ENCODE data around the gene PTX4. TPM values are rescaled to one million over a fixed set of nuclear protein-coding genes. Genes with fewer than 3 reads are reported as not detected.
A peak's percentile ranks its signal among the peaks of the same experiment; 100 is the strongest.

PTX4 gene
- total and polyA plus RNA-seq, 5 donors: 0.09 to 0.28 (median 0.18) TPM; not detected in 2

DNA sequence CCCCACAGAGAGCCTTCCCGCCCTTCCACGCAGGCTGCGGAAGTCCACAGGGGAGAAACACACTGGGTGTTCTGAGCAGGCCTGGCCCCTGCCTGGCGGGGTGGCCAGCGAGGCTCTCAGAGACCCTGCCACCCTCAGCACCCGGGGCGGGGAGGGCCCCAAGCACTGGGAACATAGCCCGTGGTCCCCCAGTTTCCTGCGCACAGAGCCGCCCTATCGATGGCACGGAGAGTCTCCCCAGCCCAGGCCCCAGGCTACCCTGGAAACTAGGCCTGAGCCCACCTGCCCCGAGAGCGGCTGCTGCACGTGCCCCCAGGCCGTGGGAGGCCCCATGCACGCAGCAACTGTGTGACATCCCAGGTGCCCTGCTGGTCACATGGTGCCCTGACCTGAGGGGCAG is 34.2 kb downstream of the PTX4 start:
- intact Hi-C loops (cut with DNase I): no loop called here
- Histone ChIP-seq H3K9me3 (ENCODE audit: control insufficient read depth, low read length) (no peaks in the 10 kb centered on the region), H3K27me3 (ENCODE audit: control insufficient read depth, insufficient read depth) (no peaks in the 10 kb centered on the region), H3K27ac (ENCODE audit: low read length) (no peak overlapping the region), H3K4me1 (ENCODE audit: control insufficient read depth, insufficient read depth, low read length) (no peaks in the 10 kb centered on the region), H3K4me3 (ENCODE audit: low read length) (no peak overlapping the region)
- ATAC-seq (no peak), DNase-seq (peak in 1 of 3 donors; percentile 51)
- 93% methylated on average over 17 of the region's 17 CpGs for WGBS

DNA sequence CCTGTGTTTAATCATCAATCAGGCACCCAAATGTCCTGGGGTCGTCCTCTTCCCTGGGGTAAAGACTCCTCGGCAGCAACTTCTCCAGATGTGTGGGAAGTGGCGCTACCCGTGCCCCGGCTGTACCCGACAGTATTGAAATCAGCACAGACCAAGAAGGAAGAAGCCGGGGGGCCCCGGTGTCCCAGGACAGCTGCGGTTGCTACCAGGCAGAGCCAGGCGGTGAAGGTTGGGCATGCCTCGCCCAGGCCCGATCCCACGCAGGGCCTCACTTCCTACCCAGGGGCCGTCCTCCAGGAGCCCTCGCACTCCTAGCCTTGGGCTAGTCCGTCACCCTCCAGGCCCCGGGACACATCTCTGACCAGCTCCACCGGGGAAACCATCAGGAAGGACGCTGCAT is 35.4 kb downstream of the PTX4 start:
- ATAC-seq: no peak
- H3K9me3 ChIP-seq (ENCODE audit: control insufficient read depth, low read length): no peaks in the 10 kb centered on the region
- 94% methylated on average over 19 of the region's 19 CpGs for WGBS
- no peaks in the 10 kb centered on the region for H3K4me1 ChIP-seq (ENCODE audit: control insufficient read depth, insufficient read depth, low read length)
- H3K27me3 ChIP-seq (ENCODE audit: control insufficient read depth, insufficient read depth): no peaks in the 10 kb centered on the region
- H3K27ac ChIP-seq (ENCODE audit: low read length): no peak overlapping the region
- intact Hi-C loops (cut with DNase I): no loop called here
- no peak overlapping the region for H3K4me3 ChIP-seq (ENCODE audit: low read length)
- peak in 1 of 3 donors; percentile 40 for DNase-seq

DNA sequence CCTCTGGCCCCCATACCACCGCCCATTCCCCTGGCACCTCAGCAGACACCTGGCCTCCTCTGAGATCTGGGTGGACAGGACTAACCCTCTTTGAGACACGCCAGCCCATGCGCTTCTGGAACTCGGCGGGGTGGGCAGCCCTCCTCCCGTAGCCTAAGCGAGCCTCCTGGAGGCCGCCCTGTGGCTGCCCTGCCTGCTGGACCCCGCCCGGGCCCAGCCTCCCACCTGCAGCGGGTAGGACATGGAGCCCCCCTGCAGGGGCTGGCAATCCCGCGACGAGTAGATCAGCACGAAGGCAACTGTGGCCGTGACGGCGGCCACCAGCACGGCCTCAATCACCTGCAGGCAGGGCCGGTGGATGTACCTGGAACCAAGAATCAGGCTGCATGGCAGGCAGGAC is 36.2 kb downstream of the PTX4 start:
- no peaks in the 10 kb centered on the region for H3K9me3 ChIP-seq (ENCODE audit: control insufficient read depth, low read length)
- intact Hi-C loops (cut with DNase I): no loop called here
- no peak for ATAC-seq
- no peak for DNase-seq
- no peaks in the 10 kb centered on the region for H3K4me1 ChIP-seq (ENCODE audit: control insufficient read depth, insufficient read depth, low read length)
- 95% methylated on average over 20 of the region's 20 CpGs for WGBS
- no peaks in the 10 kb centered on the region for H3K27me3 ChIP-seq (ENCODE audit: control insufficient read depth, insufficient read depth)
- H3K4me3 ChIP-seq (ENCODE audit: low read length): no peak overlapping the region
- H3K27ac ChIP-seq (ENCODE audit: low read length): no peak overlapping the region

DNA sequence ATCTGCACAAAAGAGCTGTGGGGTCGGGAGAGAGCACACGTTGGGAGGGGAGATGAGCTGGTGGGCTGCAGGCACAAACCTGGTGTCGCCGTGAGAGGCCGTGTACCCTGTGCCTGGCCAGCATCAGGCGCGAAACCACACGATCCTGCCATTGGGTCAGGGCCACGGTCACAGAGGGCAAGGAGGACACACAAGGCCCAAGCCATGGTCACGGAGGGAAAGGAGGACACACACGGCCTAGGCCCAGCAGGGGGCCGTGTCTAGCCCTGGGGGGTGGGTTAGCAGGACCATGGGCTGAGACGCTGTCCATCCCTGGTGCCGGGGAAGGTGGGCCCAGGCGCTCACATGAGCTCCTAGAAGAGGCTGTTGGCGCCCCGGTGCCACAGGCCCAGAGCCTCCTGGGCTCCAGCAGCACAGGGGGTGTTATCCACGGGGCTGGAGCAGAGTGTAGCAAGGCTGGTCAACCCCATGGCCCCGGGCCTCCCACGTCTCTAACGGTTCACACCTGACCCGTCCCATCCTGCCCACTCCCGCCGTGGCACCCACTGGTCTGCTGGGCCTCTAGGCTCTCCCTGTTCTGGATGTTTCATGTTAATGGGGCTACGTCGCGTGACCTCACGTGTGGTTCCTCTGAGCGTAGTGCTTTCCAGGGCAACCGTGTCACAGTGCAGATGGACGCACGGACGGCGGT is 36.9 kb downstream of the PTX4 start:
- H3K4me3 ChIP-seq (ENCODE audit: low read length): no peak overlapping the region
- intact Hi-C loops (cut with DNase I): no loop called here
- no peaks in the 10 kb centered on the region for H3K9me3 ChIP-seq (ENCODE audit: control insufficient read depth, low read length)
- ATAC-seq (no peak), DNase-seq (no peak)
- WGBS: 93% methylated on average over 34 of the region's 34 CpGs
- no peaks in the 10 kb centered on the region for H3K4me1 ChIP-seq (ENCODE audit: control insufficient read depth, insufficient read depth, low read length)
- no peaks in the 10 kb centered on the region for H3K27me3 ChIP-seq (ENCODE audit: control insufficient read depth, insufficient read depth)
- no peak overlapping the region for H3K27ac ChIP-seq (ENCODE audit: low read length)

DNA sequence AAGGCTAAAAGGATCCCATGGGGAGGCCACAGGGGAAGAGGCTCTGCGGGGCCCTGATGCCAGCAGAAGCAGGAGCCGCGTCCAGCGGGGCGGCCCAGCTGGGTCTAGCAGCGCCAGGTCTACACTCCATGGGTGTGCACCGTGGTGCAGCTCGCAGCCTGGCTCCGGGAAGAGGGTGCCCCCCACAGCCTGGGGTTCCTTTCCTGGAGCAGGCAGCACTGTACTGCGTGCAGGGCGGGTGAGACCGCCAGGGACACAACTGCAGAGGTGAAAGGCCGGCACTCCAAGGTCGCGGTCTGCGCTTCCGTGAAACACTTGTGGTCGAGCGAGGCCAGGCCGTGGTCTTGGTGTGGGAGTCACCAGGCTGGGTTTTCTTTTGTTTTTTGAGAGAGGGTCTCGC is 37.9 kb downstream of the PTX4 start:
- intact Hi-C loops (cut with DNase I): no loop called here
- ATAC-seq (no peak), DNase-seq (no peak)
- Histone ChIP-seq H3K4me3 (ENCODE audit: low read length) (no peak overlapping the region), H3K27me3 (ENCODE audit: control insufficient read depth, insufficient read depth) (no peaks in the 10 kb centered on the region), H3K4me1 (ENCODE audit: control insufficient read depth, insufficient read depth, low read length) (no peaks in the 10 kb centered on the region), H3K9me3 (ENCODE audit: control insufficient read depth, low read length) (no peaks in the 10 kb centered on the region), H3K27ac (ENCODE audit: low read length) (no peak overlapping the region)
- WGBS: 95% methylated on average over 21 of the region's 21 CpGs

DNA sequence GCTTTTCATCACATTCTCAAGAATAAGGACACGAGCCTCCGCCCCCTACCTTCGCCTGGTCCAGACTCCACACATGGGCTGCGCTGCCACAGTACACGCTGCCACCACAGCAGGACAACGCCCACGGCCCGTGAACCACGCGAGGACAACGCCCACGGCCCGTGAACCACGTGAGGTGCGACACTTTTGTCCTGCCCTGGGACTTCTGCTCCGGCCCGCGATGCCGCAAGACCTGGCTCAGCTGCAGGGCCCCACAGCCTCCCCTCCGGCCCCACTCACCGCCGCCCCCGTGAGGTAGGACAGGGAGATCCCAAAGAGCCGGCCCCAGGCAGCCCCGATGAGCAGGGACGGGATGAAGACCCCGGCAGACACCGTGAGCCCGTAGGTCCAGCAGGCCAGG is 38.5 kb downstream of the PTX4 start:
- Histone ChIP-seq H3K4me1 (ENCODE audit: control insufficient read depth, insufficient read depth, low read length) (no peaks in the 10 kb centered on the region), H3K9me3 (ENCODE audit: control insufficient read depth, low read length) (no peaks in the 10 kb centered on the region), H3K27me3 (ENCODE audit: control insufficient read depth, insufficient read depth) (no peaks in the 10 kb centered on the region), H3K27ac (ENCODE audit: low read length) (no peak overlapping the region), H3K4me3 (ENCODE audit: low read length) (no peak overlapping the region)
- no peak for DNase-seq
- intact Hi-C loops (cut with DNase I): no loop called here
- no peak for ATAC-seq
- WGBS: 92% methylated on average over 29 of the region's 29 CpGs

DNA sequence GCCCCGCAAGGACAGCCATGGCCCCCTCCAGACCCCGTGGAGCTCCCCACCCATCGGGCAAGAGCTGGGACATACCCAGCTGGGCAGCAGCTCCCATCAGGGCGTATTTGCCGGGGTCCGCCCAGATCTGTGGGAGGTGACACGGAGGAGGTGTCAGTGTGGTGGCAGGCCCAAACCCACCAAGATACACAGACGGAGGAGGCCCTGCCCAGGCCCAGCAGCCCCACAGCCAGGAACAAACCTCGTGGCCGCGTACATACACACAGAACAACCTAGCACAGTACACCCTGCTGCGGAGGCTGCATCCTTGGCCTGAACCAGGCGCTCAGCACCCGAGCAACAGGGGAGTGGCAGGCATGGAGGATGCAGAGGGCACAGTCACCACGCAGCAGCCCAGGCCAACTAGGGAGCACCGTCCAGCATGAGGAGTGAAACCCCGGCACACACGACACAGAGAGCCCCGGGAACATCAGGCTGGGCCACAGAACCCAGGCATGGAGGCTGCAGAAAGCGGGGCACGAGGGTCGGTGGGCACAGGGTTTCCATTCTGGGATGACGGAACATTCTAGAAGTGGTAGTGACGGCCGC is 39.4 kb downstream of the PTX4 start:
- ATAC-seq (no peak), DNase-seq (no peak)
- intact Hi-C loops (cut with DNase I): no loop called here
- no peaks in the 10 kb centered on the region for H3K4me1 ChIP-seq (ENCODE audit: control insufficient read depth, insufficient read depth, low read length)
- no peaks in the 10 kb centered on the region for H3K9me3 ChIP-seq (ENCODE audit: control insufficient read depth, low read length)
- H3K4me3 ChIP-seq (ENCODE audit: low read length): no peak overlapping the region
- H3K27me3 ChIP-seq (ENCODE audit: control insufficient read depth, insufficient read depth): no peaks in the 10 kb centered on the region
- WGBS: 94% methylated on average over 25 of the region's 25 CpGs
- no peak overlapping the region for H3K27ac ChIP-seq (ENCODE audit: low read length)

DNA sequence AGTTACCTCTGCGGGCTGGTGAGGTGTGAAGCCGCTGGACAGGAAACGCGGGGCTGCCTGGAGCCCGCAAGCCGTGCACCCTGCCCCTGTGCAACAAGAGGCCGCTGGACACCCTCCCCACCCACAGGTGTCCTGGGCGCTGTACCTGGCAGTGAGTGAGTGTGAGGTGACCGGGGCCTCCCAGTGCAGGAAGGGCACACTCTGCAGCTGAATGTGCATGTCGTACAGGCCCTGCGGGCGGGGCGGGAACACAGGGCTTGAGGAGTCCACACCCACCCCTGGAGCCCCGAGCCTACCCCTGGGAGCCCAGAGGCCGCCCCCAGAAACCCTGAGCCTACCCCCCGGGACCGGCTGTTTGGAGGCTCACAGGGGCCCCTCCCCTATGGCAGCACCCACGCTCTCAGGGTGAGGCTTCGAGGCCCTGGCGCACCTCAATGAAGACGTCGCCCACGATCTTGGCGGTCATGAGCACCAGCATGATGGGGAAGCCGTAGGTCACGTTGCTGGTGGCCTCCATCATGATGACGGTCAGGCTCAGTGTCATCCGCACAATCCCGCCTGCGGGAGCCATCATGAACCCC is 40.1 kb downstream of the PTX4 start:
- Histone ChIP-seq H3K4me1 (ENCODE audit: control insufficient read depth, insufficient read depth, low read length) (no peaks in the 10 kb centered on the region), H3K4me3 (ENCODE audit: low read length) (no peak overlapping the region), H3K9me3 (ENCODE audit: control insufficient read depth, low read length) (no peaks in the 10 kb centered on the region), H3K27ac (ENCODE audit: low read length) (no peak overlapping the region), H3K27me3 (ENCODE audit: control insufficient read depth, insufficient read depth) (no peaks in the 10 kb centered on the region)
- DNase-seq: no peak
- 94% methylated on average over 30 of the region's 30 CpGs for WGBS
- no peak for ATAC-seq
- intact Hi-C loops (cut with DNase I): no loop called here

DNA sequence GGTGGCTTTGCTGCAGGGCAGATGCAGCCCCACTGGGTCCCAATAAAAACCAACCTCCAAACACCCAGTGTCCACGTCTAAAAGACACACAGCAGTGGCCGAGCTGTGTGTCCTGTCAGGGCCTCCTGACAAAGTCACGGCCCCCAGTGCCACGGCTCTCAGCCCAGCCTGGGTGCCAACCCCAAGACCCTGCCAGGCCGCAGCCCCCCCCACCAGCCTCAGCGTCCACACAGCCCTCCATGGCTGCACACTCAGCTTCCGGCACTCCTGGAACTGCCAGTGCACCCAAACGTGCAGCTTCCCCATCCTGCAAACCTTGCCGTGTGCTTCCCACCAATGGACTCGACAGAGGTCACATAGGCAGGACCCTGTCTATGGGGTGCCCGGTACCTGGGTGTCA is 40.8 kb downstream of the PTX4 start:
- DNase-seq: no peak
- ATAC-seq: no peak
- no peaks in the 10 kb centered on the region for H3K27me3 ChIP-seq (ENCODE audit: control insufficient read depth, insufficient read depth)
- H3K4me1 ChIP-seq (ENCODE audit: control insufficient read depth, insufficient read depth, low read length): no peaks in the 10 kb centered on the region
- no peak overlapping the region for H3K4me3 ChIP-seq (ENCODE audit: low read length)
- no peaks in the 10 kb centered on the region for H3K9me3 ChIP-seq (ENCODE audit: control insufficient read depth, low read length)
- intact Hi-C loops (cut with DNase I): no loop called here
- no peak overlapping the region for H3K27ac ChIP-seq (ENCODE audit: low read length)
- WGBS: 93% methylated on average over 11 of the region's 11 CpGs

DNA sequence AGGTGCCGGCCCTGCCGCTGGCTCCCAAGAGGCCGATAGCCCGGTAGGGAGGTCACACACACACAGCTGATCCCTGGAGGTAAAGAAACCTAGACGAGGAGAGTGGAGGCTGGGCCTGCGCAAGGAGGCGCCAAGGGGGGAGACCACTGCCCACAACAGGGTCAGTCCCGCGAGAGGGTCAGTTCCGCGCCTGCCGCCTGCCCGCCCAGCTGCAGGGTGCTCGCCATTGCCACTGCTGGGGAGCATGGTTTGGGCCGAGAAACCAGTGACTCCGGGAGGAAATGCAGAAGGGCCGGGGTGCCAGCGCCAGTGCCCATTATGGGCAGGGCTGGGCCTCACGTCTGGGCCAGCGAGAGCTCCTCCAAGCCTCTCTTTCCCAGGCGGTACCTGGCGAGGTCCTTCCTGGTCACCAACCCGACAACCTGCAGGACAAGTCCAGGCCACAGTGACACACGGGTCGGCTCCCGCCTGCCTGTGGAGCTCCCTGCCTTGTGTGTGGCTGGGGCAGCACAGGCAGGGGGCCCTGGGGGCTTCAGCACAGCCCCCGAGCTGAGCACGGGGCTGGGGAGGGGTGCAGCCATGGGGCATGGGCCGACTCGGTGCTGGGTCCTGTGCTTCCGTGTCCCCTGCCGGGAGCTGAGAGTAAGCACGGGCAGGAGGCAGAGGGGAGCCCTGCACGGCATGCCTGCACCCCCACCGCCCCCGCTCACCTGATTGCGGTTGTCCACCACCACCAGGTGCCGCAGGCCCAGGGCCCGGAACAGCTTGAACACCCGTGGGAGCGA is 42.3 kb downstream of the PTX4 start:
- H3K27ac ChIP-seq (ENCODE audit: low read length): no peak overlapping the region
- ATAC-seq: no peak
- H3K9me3 ChIP-seq (ENCODE audit: control insufficient read depth, low read length): no peaks in the 10 kb centered on the region
- no peaks in the 10 kb centered on the region for H3K4me1 ChIP-seq (ENCODE audit: control insufficient read depth, insufficient read depth, low read length)
- no peak for DNase-seq
- WGBS: 91% methylated on average over 41 of the region's 41 CpGs
- no peaks in the 10 kb centered on the region for H3K27me3 ChIP-seq (ENCODE audit: control insufficient read depth, insufficient read depth)
- H3K4me3 ChIP-seq (ENCODE audit: low read length): no peak overlapping the region
- intact Hi-C loops (cut with DNase I): no loop called here

DNA sequence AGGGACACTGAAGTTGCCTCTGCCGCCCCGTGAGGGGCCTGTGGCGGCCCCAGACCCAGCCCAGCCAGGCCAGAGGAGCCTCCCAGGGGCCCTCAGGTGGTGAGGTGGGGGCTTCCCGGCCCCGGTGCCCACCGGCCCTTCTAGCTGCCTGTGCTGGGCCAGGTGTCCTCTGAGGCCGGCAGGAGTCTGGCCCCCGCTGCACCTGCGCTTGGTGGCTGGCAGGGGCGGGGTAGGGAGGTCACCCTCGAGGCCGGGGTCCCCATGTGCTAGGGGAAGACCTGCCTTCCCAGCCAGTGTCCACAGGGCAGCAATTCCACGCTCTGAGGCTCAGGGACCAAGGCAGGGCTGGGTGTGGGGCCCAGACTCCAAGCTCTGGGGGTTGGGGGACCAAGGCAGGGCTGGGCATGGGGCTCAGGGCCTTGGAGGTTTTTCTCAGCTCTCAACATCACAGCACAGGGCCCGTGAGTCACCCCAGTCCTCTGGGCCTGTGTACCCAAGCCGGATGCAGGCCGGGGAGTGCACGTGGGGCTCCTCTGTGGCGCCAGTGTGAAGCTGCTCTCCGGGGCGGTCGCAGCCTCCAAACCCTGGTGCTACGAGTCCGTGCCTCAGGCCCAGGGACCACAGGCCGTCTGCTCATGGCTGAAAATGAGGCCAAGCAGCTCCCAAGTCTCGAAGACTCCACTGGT is 43.1 kb downstream of the PTX4 start:
- no peak for ATAC-seq
- WGBS: 88% methylated on average over 25 of the region's 25 CpGs
- no peak for DNase-seq

More for the DNA sequence above, 43.1 kb downstream of the PTX4 start:
- H3K27ac ChIP-seq (ENCODE audit: low read length): no peak overlapping the region
- H3K9me3 ChIP-seq (ENCODE audit: control insufficient read depth, low read length): no peaks in the 10 kb centered on the region
- no peak overlapping the region for H3K4me3 ChIP-seq (ENCODE audit: low read length)
- no peaks in the 10 kb centered on the region for H3K27me3 ChIP-seq (ENCODE audit: control insufficient read depth, insufficient read depth)
- H3K4me1 ChIP-seq (ENCODE audit: control insufficient read depth, insufficient read depth, low read length): no peaks in the 10 kb centered on the region
- intact Hi-C loops (cut with DNase I): no loop called here
